Eye (tissue), 1 donor: ENCODE data around the gene AP5B1.
A peak's percentile ranks its signal among the peaks of the same experiment; 100 is the strongest.

Source experiments
- DNase-seq: peaks from one replicate; pipeline ENCODE4 v3.0.0-alpha.2; 2015

Gene AP5B1

GRCh38 chr11:65801153-65801987 is 20.6 kb upstream of the AP5B1 start:
- no peak for DNase-seq

GRCh38 chr11:65798882-65799281 is 18.1 kb upstream of the AP5B1 start:
- no peak for DNase-seq

- no peak for DNase-seq
These were observed 16.9 kb upstream of the AP5B1 start for GRCh38 chr11:65797711-65798110.

GRCh38 chr11:65796726-65797601 is 16.2 kb upstream of the AP5B1 start:
- no peak for DNase-seq

GRCh38 chr11:65794570-65795510 is 14.1 kb upstream of the AP5B1 start:
- DNase-seq: no peak

GRCh38 chr11:65793625-65794400 is 13.0 kb upstream of the AP5B1 start:
- DNase-seq: no peak

- DNase-seq: no peak
These were observed 12.4 kb upstream of the AP5B1 start for GRCh38 chr11:65793144-65793581.

GRCh38 chr11:65792456-65792855 is 11.7 kb upstream of the AP5B1 start:
- DNase-seq: no peak

- no peak for DNase-seq
These were observed 11.0 kb upstream of the AP5B1 start for GRCh38 chr11:65791719-65792213.

GRCh38 chr11:65790902-65791650 is 10.3 kb upstream of the AP5B1 start:
- no peak for DNase-seq

- DNase-seq: no peak
These were observed 9.5 kb upstream of the AP5B1 start for GRCh38 chr11:65790104-65790901.

GRCh38 chr11:65789230-65790103 is 8.7 kb upstream of the AP5B1 start:
- DNase-seq: no peak

GRCh38 chr11:65788821-65789220 is 8.0 kb upstream of the AP5B1 start:
- no peak for DNase-seq

- DNase-seq: peak; percentile 61
These were observed 7.2 kb upstream of the AP5B1 start for GRCh38 chr11:65787649-65788622.

- DNase-seq: peak; percentile 51
These were observed 6.2 kb upstream of the AP5B1 start, which contains the start of gene OVOL1 for GRCh38 chr11:65786786-65787636. TSS of gene OVOL1 (plus strand) at chr11:65787063. CDS start at chr11:65787374, 311 bp downstream.

- DNase-seq: peak; percentile 43
These were observed 5.4 kb upstream of the AP5B1 start for GRCh38 chr11:65786008-65786785.
